ENCODE results near the gene CDKN1B. TPM values are rescaled to one million over a fixed set of nuclear protein-coding genes. Genes with fewer than 3 reads are reported as not detected.

The CDKN1B gene
- total and polyA plus RNA-seq, 2 donors = 52.1 to 73.6 TPM

Small RNAs within 50 kb of the gene (small RNA-seq; reads per million reads assigned to genes)
- gene MIR613 = not detected

Other genes with a start within 250 kb of the CDKN1B start
- gene DUSP16, start 154.5 kb upstream of the CDKN1B start, total RNA-seq = 31.8 TPM
- gene DUSP16, start 154.5 kb upstream of the CDKN1B start, polyA plus RNA-seq = 11.1 TPM
- 39.0 TPM for gene CREBL2, start 105.5 kb upstream of the CDKN1B start, total RNA-seq
- 29.7 TPM for gene CREBL2, start 105.5 kb upstream of the CDKN1B start, polyA plus RNA-seq
- 1.1 TPM for gene GPR19, start 21.2 kb upstream of the CDKN1B start, total RNA-seq
- 0.13 TPM for gene GPR19, start 21.2 kb upstream of the CDKN1B start, polyA plus RNA-seq
- gene APOLD1, start 68.3 kb downstream of the CDKN1B start, total RNA-seq = 27.0 TPM
- gene APOLD1, start 68.3 kb downstream of the CDKN1B start, polyA plus RNA-seq = 41.8 TPM
- 82.8 TPM for gene DDX47, start 96.0 kb downstream of the CDKN1B start, total RNA-seq
- gene DDX47, start 96.0 kb downstream of the CDKN1B start, polyA plus RNA-seq = 48.2 TPM
- 12.1 TPM for gene GPRC5A, start 174.2 kb downstream of the CDKN1B start, total RNA-seq
- gene GPRC5A, start 174.2 kb downstream of the CDKN1B start, polyA plus RNA-seq = 8.5 TPM
- not detected for gene GPRC5D, start 234.8 kb downstream of the CDKN1B start, total RNA-seq
- 0.13 TPM for gene GPRC5D, start 234.8 kb downstream of the CDKN1B start, polyA plus RNA-seq